GM12891 (cell line): ENCODE results near the gene OSBPL6.

Experiments
- POLR2A ChIP-seq: IDR thresholded peaks from 2 replicates; pipeline ENCODE4 v1.6.1; 2011; ENCODE audit warnings: low read depth, low read length, control low read depth
- POLR2AphosphoS5 ChIP-seq: IDR thresholded peaks from 2 replicates; pipeline ENCODE4 v1.6.1; 2011; ENCODE audit warnings: low read depth, low read length, control low read depth
- SPI1 ChIP-seq: IDR thresholded peaks from 2 replicates; pipeline ENCODE4 v1.6.1; 2011; ENCODE audit warnings: low read depth, low read length, control low read depth
- TAF1 ChIP-seq: IDR thresholded peaks from 2 replicates; pipeline ENCODE4 v1.6.1; 2011; ENCODE audit warnings: low read depth, low read length, control low read depth

GRCh38 chr2:178200331-178200730 lies 6.0 kb downstream of the OSBPL6 start:
- TF ChIP-seq TAF1 (no peak), POLR2A (no peak), SPI1 (no peak), POLR2AphosphoS5 (no peak)
